ENCODE measurements around the gene ARHGAP20.

DNA sequence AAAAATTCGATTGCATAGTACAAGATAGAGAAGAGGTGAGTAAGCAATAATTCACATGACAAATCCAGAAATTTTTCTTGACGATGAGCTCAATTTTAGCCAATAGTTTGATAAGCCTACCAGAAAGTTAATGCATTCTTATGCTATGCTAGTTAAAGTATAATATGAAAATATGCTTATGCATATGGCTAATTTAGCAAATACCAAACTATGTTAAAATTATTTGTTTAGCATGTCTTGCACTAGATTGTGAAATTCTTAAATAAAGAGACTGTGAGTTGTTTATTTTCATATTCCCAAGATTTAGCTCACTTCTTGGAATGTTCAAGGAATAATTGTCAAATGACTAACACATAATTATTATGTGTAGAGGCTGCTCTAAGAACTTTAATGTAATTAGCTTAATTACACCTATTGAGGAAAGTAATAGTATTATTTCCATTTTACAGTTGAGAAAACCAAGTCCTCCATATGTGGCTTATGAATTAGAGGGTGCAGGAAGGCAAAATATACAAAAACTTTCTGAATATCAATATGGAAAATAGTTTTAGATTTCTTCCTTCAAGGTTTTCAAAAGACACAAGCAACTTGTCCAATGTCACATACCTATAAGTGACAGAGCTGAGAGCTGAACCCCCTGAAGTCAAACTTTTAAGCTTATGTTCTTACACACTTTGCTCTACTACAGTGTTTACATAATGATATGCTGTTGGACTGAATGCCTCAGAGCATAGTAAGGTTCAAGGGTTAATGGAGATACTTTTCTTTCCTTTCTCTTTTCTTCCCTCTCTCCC, 45.9 kb upstream of the ARHGAP20 start:
- TF ChIP-seq, protein P1, sequence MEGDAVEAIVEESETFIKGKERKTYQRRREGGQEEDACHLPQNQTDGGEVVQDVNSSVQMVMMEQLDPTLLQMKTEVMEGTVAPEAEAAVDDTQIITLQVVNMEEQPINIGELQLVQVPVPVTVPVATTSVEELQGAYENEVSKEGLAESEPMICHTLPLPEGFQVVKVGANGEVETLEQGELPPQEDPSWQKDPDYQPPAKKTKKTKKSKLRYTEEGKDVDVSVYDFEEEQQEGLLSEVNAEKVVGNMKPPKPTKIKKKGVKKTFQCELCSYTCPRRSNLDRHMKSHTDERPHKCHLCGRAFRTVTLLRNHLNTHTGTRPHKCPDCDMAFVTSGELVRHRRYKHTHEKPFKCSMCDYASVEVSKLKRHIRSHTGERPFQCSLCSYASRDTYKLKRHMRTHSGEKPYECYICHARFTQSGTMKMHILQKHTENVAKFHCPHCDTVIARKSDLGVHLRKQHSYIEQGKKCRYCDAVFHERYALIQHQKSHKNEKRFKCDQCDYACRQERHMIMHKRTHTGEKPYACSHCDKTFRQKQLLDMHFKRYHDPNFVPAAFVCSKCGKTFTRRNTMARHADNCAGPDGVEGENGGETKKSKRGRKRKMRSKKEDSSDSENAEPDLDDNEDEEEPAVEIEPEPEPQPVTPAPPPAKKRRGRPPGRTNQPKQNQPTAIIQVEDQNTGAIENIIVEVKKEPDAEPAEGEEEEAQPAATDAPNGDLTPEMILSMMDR (IDR thresholded peaks at IDR 0.05; ENCODE audit: low read depth, low read length), result no peak
- TF ChIP-seq EZH2phosphoT487 (IDR thresholded peaks at IDR 0.05; ENCODE audit: low read depth), result no peak
